K562 (cell line): Measurements from ENCODE around the gene IGSF23. TPM values are rescaled to one million over a fixed set of nuclear protein-coding genes. Genes with fewer than 3 reads are reported as not detected.

Experiments used
- BRD4 ChIP-seq: fragments of 200-600 bp; sonication (generic); IDR thresholded peaks from 2 replicates; pipeline ENCODE4 v1.6.1; 2017; ENCODE audit warnings: inconsistent platforms
- E2F1 ChIP-seq: sonication (generic); formaldehyde crosslinking; IDR thresholded peaks from 2 replicates; pipeline ENCODE4 v1.8.1; 2023; ENCODE audit warnings: mild to moderate bottlenecking, missing genetic modification reagents, moderate library complexity
- GTF3C2 ChIP-seq: IDR thresholded peaks from 3 replicates; pipeline ENCODE4 v1.6.1; 2011; ENCODE audit warnings: borderline replicate concordance, mild to moderate bottlenecking, moderate library complexity; ENCODE audit not compliant: insufficient read length; ENCODE audit errors: extremely low read depth
- HCFC1 ChIP-seq: IDR thresholded peaks from 2 replicates; pipeline ENCODE4 v1.6.1; 2012; ENCODE audit warnings: low read depth, low read length, improper control_type of control experiment
- HES1 ChIP-seq: fragments of 450-650 bp; IDR thresholded peaks from 2 replicates; pipeline ENCODE4 v1.6.1; 2016; ENCODE audit warnings: low read depth, mild to moderate bottlenecking, moderate library complexity
- HOMEZ ChIP-seq: fragments of 250-450 bp; sonication (Bioruptor Pico); IDR thresholded peaks from 2 replicates; pipeline ENCODE4 v1.4.0; 2020; ENCODE audit warnings: mild to moderate bottlenecking, moderate library complexity
- KAT2B ChIP-seq: IDR thresholded peaks from one replicate; pipeline ENCODE4 v1.6.1; 2012; ENCODE audit warnings: low read depth, mild to moderate bottlenecking, control low read depth, inconsistent platforms, low read length, moderate library complexity
- POLR2AphosphoS2 ChIP-seq: IDR thresholded peaks from 2 replicates; pipeline ENCODE4 v1.6.1; 2012; ENCODE audit warnings: low read length, improper control_type of control experiment
- ZBTB2 ChIP-seq: fragments of 450-650 bp; IDR thresholded peaks from 2 replicates; pipeline ENCODE4 v1.6.1; 2016; ENCODE audit warnings: antibody characterized with exemption
- ZNF318 ChIP-seq, 2 experiments: fragments of 450-650 bp; IDR thresholded peaks; 2 replicates each; pipeline ENCODE4 v1.6.1; 2016; ENCODE audit warnings: mild to moderate bottlenecking in 2 of 2, borderline replicate concordance in 1 of 2, low read depth in 1 of 2, moderate library complexity in 1 of 2
- ZNF444 ChIP-seq: fragments of 250-450 bp; sonication (Bioruptor Pico); IDR thresholded peaks from 2 replicates; pipeline ENCODE4 v1.4.0; 2020; ENCODE audit warnings: mild to moderate bottlenecking, moderate library complexity
- polyA plus RNA-seq, 8 experiments: library from polyadenylated mRNA; depleted of rRNA in 4 of 8; stranded (reverse) in 5 of 8; unstranded in 3 of 8; fragments of >200 nt; fragmentation: Nextera tagmentation in 2 of 8; fragmentation: Illumina TruSeq in 1 of 8; extraction: Ambion mirVana in 2 of 8; extraction: Trizol in 1 of 8; gene quantifications; 2 replicates each; pipeline versions ENCODE4 v1.2.1 to v1.2.3, GENCODE V29; 2011 to 2014; ENCODE audit warnings: inconsistent platforms in 1 of 8, missing spikeins in 1 of 8
- total RNA-seq, 7 experiments: library from RNA; depleted of rRNA in 6 of 7; stranded (reverse); fragments of >200 nt in 6 of 7; fragmentation: Illumina TruSeq in 2 of 7; extraction: Trizol in 2 of 7; gene quantifications; 2 replicates each; pipeline versions ENCODE4 v1.2.1 to v1.2.3, GENCODE V29; 2011 to 2021; ENCODE audit warnings: low replicate concordance in 1 of 7

Gene IGSF23
- total and polyA plus RNA-seq, 9 of the 15 experiments (the other 6 are each of a cell fraction or from before 2014, with no cell fraction given), result not detected

GRCh38 chr19:44592451-44592890, 20.9 kb upstream of the IGSF23 start (continued):
- TF ChIP-seq E2F1 (CRISPR knock-in tag), result no peak
- TF ChIP-seq HCFC1, result no peak
- no peak for TF ChIP-seq GTF3C2
- no peak for TF ChIP-seq POLR2AphosphoS2
- 0 out of 4 replicates have a peak, but pooled peaks of 1 of the 2 experiments have one; percentile 53 for TF ChIP-seq ZNF318 (IDR thresholded peaks at IDR 0.05; ENCODE audit: borderline replicate concordance in 1 of 2, low read depth in 1 of 2)
- TF ChIP-seq ZBTB2, result no peak
- TF ChIP-seq KAT2B, result no peak
- TF ChIP-seq HES1, result no peak
- no peak for TF ChIP-seq ZNF444 (CRISPR knock-in tag)
- TF ChIP-seq BRD4, result no peak; the same call in 1 of the 2 replicates
- TF ChIP-seq HOMEZ (CRISPR knock-in tag), result no peak
